Stimulated activated CD4-positive, alpha-beta T cell treated with anti-CD3 and anti-CD28 coated beads, Interleukin-2, amount 100 ng/mL, for 24 hours (primary cell): ENCODE measurements around the gene BCL7A.
"Not testable (repeated sequence)": the region's sequence is repeated elsewhere in the genome, so short reads cannot be mapped to it uniquely, and the experiment has no call there.

ENCODE experiments used
- DNase-seq, 2 donors: peaks; one replicate each; pipeline ENCODE4 v3.0.0-alpha.2; 2020

Gene BCL7A

DNA sequence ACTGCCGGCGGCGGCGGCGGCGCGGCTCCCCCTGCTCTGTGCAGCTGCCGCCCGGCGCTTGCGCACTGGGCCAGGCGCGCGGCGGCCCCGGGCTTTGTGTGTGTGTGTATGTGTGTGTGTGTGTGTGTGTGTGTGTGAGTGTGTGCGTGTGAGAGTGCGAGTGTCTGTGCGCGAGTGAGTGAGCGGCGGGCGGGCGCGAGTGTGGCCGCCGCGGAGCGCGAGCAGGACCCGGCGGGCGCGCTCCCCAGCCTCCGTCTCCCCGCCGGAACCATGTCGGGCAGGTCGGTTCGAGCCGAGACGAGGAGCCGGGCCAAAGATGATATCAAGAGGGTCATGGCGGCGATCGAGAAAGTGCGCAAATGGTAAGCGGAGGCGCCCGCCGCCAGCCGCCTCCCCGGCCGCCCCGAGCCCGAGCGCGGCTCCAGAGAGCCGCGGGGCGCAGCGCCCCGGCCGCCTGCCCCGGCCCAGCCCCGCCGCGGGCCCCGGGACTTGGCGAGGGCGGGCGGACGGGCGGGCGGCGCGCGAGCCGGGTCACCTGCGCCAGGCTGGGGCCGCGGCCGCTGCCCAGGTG is at the start of gene BCL7A:
Gene BCL7A (plus strand): TSS at position 63 of the 571 bp plus-strand sequence. CDS start 208 bp downstream, at position 271.
- peak; percentile 66 to 69 for DNase-seq

DNA sequence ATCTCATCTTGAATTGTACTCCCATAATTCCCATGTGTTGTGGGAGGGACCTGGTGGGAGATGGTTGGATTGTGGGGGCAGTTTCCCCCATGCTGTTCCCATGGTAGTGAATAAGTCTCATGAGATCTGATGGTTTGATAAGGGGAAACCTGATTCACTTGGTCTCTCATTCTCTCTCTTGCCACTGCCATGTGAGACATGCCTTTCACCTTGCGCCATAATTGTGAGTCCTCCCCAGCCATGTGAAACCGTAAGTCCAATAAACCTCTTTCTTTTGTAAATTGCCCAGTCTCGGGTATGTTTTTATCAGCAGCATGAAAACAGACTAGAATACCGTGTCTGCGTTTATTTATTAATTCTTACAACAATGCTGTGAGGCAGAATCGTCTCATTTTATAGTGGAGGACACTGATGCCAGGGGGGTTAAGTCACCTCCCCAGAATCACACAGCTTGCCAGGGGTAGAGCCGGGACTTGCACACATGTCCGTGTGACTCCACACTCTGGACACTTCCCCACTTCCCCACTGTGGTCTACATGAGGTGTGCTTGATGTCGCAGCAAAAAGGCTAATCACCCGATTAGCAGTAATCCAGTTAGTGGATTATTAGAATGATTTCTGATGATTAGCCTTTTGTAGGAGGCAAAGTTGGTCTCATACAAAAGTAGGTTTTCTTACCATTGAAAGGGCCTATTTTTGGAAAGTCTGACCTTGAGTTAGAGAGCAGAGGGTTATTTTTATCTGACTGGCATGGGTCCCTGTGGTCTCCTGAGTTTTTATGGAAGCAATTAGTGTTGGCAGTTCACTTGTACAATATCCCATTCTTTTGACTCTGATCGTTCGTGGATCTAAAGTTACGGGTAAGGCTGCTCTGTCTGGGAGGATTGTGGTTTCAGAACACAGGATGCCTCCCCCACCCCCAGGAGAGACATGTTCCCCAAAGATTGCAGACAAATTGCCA is 47.4 kb upstream of the BCL7A start:
- no peak for DNase-seq

DNA sequence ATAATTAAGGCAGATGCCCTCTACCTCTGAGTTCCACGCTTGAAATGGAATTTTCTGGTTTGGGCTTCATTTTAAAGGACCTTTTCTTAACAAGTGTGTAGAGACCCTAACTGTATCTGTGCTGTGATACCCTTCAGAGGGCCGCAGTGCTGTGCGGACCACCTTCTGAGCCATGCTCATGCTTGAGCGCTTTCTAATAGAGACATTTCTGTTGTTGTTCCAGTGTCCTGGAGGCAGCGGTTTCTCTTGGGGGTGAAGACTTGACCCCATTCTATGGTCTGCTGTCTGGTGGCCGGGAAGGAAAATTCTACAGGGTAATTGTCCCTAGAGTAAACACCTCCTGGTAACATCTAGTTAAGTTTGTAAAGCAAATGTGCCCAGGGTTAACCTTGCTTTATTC is 46.7 kb upstream of the BCL7A start:
- no peak for DNase-seq

DNA sequence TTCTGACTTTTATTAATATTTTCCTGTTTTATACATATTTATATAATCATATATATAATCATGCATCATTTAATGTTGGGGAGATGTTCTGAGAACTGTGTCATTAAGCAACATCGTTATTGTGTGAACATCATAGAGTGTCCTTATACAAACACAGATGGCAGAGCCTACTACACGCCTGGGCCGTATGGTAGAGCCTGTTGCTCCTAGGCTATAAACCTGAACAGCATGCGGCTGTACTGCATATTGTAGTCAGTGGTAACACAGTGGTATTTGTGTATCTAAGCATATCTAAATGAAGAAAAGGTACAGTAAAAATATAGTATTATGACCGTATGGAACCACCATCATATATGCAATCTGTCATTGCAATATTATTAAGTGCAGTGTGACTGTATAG is 44.7 kb upstream of the BCL7A start:
- no peak for DNase-seq

DNA sequence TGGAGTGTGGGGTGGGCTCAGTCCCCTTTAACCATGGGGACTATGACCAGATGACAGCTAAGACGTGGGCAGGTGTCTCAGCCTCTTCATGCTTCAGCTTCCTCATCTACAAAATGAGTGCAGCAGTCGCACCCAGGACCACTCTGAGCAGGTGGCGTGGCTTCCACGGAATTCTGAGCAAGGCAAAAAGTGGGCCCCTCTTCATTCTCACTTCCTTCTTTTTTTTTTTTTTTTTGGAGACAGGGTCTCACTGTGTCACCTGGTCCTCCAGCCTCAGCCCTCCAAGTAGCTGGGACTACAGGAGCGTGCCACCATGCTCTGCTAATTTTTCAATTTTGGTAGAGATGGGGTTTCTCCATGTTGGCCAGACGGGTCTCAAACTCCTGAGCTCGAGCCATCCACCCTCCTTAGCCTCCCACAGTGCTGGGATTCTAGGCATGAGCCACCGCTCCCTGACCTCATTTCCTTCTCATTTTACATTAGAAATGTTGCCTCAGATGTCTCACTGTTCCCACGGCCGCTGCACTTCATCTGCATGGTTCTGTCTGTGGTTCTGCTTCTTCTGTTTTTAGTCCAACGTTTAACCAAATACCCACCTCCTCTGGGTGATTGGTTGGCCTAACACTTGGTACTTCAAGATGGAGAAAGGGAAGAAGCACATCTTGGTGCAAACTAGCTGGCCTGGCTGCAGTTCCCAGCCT is 41.3 kb upstream of the BCL7A start:
- DNase-seq = no peak

DNA sequence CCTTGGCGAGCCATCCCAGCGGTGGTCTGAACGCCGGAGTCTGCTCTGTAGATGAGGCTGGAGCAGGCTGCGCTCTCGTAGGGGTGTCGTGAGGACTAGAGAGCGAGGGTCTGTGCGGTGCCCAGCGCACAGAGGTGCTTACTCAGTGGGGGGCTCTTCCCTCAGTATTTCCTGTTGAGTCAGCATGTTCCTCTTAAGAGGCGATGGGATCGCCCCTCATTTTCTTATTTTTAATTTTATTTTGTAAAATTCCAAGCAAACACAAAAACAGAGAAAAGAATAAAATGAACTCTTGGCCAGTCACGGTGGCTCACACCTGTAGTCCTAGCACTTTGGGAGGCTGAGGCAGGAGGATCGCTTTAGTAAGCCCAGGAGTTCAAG is 40.8 kb upstream of the BCL7A start:
- DNase-seq = no peak

DNA sequence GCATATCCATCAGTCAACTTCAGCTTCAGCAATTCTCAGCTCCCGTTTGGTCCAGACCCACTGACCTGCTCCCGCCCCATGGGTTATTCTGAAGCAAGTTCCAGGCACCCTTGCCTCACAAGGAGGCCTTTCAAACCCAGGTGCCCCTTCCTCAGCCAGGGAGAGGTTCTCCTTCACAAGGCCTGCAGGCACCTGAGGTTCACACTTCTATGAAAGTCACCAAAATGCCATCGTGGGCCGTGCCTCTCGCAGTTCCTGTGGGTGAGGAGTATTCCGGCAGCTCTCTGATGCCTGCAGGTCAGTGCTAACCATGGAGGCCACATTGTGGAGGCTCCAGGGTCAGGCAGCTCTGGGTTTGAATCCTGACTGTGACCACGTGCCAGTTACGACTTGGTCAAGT is 40.2 kb upstream of the BCL7A start:
- no peak for DNase-seq

DNA sequence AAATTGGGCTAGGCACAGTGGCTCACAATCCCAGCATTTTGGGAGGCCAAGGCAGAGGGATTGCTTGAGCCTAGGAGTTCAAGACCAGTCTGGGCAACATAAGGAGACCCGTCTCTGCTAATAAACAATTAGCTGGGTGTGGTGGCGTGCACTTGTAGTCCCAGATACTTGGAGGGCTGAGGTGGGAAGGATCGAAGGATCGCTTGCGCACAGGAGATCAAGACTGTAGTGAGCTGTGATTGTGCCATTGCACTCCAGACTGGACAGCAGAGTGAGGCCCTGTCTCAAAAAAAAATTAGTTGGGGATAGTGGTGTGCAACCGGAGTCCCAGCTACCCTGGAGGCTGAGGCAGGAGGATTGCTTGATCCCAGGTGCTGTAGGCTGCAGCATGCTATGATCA is 38.7 kb upstream of the BCL7A start:
- DNase-seq = no peak

DNA sequence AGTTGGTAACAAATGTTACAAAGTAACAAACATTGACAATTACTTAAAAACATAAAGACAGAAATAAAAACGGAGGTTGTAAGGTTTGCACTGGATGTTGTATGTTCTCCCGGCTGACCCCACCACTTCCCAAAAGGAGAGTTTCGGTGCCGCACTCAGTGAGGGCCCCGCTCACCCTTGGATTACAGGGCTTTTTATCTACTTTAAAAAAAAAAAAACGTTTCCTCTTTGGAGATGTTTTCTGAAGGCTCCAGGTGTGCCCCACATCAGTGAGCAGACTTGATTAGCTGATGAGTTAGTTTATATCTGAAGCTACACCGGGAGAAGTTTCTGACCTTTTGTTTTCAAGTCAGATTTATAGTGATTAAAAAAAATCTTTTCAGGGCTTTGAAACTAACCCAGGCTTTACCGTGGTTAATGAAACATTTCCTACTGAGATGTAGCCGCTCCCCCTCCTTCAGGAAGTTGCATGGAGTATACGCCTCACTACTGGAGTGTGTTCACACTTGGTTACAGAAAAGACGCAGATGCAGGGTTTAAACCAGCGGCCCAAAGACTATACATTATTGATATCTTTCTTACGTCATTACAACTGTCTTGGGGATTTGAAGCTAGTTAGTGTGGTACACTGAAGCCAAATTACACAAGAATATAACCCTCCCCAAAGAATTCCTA is 38.0 kb upstream of the BCL7A start:
- no peak for DNase-seq

DNA sequence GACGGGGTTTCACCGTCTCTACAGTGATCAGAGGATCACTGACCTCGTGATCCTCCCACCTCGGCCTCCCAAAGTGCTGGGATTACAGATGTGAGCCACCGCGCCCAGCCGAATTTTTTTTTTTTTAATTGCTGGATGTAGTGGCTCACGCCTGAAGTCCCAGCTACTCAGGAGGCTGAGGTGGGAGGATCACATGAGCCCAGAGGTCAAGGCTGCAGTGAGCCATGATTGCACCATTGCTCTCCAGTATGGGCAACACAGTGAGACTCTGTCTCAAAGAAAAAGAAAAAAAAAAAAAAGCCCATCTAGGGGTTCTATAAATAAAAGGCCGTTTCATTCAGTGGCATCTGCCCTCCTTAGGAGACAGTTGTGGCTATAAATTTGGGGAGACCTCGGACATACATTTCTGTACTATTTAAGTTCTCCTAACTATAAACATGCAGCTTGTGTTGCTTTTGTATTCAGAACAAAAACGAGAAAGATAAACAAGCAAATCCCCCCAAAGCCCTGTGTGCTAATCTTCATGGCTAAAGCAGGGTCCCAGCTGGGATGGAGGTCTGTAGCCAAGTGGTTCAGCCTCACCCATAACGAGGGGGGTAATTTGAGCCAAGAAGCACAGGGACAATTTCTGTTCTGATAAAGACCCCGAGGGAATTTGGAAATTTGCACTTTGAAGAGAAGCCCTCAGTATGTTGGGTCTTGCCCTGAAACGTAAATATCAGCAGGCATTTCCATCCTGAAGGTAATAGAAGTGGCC is 35.0 kb upstream of the BCL7A start:
- DNase-seq = no peak

DNA sequence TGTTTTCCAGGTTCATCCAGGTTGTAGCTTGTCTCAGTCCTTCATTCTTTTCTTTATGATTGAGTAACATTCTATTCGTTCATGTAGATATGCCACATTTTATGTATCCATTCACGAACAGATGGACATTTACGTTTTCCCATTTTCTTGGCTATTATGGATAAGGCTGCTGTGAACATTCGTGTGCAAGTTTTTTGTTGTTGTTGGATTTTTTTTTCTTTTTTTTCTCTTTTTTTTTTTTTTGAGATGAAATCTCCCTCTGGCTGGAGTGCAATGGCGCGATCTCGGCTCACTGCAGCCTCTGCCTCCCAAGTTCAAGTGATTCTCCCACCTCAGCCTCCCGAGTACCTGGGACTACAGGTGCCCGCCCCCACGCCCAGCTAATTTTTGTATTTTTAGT is 33.2 kb upstream of the BCL7A start:
- not testable (repeated sequence) for DNase-seq

DNA sequence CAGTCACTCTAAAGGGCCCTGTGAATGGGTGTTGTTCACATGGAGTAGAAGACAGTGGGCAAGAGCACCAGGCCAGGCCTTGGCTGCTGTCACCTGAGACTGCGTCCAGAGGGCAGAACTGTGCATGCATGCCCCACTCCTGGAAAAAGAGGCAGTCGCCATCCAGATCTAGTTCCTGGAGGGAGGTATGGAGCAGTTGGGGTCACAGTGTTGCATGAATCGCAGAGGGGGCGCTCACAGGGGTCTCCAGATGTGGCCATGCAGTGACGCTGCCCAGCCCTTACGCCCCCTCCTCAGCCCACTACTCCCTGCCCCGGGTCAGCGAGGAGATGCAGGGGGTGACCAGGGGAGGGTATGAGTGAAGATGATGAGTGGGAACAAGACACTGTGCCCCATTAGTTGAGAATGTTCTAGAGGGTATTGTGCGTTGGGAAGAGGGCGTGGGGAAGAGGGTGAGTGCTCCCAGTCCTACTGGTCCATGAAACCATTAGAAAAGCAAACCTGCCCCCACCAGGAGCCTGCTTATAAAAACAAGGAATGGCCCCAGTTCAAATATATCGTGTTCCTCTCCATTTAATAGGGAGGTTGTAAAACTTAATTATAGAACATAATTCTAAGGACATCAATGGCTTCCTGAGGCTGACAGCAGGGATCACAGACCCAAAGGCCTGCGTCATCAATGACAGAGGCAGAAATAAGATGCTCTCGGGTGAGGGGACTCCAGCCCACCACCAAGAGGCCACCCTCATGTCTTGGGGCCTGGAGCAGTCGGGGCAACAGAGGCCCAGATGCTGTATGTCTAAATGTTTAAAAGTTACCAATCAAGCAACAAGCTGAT is 32.2 kb upstream of the BCL7A start:
- DNase-seq = no peak

DNA sequence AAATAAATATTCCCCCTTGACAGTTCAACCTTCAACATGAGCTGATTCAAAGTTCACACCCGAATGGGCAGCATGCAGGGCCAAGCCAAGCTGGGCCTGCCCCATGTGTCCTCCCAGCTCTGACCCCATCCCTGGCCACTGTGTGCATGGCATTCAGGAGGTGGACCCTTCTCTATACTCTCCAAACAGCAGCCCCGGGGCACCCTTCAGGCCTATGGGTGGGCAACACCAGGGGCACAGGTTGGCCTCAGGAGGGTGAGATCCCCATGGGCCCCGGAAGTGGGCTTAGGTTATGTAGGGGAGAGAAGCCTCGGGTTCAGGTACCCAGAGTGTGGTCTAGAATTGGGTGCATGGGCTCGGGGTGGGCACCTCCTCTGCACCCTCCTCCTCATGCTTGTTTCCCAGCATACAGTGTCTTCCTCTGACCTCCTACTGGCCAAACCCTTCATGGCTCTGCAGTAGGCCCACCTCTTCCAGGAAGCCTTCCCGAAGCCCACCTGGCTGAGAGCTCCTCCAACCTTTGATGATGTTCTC is 31.5 kb upstream of the BCL7A start:
- no peak for DNase-seq

DNA sequence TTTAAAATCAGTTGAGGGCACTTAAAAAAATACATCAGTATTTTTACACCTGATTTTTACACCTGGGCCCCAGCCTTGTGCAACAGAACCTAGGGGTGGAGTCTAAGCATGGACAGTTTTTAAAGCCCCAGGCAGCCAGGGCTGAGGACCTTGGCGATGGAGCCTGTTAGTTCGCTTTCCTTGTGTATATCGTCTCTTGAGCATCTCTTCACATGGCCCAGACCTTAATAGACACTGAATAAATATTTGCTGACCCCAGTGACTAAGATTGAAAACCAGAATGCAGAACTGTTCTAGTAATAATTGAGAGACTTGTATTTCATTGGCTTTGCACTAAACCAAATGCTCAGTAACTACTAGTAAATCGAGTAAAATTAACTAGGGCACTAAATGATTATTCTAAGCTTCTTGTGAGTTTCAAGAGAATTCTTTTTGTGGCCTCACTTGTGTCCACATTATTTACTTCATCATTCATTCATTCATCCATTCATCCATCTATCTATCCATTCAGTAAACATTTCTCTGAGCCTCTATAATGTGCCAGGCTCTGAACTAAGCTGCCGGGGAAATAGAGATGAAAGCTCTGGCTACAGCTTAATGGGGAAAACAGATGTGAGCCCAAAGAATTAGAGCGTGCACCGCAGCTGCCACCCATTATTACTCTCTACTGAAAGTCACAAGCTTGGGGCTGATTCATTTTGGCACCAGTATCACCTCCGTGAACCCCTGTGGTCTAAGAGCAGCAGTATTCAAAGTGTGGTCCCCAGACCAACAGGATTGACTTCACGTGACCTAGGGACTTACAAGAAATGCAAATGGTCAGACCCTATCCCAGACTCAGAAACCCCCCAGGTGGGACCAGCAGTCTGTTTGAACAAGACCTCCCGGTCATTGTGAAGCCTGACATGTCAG is 30.7 kb upstream of the BCL7A start:
- DNase-seq = peak; percentile 24 to 33

DNA sequence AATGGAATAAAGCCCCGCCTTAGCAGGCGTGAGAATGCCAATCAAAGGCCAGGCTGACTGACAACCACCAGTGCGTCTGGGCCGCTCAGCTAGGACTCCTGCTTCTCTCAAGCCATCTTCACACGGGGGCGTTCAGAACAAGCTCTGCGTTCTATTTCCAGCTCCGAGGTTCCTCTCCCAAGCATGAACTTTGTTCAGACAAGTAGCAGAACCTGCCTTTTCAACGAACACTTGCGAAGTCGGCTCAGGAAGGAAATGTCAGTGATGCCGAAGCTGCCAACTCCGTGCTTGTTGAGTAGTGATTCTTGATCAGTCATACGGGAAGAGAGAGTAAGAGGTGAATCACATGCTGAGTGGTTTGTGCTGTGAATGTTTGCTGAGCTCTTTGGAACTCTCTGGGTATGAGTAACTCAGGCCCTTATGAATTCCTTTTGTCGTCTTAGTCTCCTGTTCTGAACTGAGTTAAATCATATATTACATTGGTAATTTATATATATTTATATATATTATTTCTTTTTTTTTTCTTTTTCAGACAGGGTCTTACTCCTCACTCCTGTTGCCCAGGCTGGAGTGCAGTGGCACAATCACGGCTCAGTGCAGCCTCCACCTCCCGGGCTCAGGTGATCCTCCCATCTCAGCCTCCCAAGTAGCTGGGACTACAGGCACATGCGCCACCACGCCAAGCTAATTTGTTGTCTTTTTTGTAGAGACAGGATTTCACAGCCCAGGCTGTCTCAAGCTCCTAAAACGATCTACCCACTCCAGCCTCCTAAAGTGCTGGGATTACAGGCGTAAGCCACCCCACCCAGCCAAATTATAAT is 29.4 kb upstream of the BCL7A start:
- DNase-seq = peak; percentile 62 to 65

DNA sequence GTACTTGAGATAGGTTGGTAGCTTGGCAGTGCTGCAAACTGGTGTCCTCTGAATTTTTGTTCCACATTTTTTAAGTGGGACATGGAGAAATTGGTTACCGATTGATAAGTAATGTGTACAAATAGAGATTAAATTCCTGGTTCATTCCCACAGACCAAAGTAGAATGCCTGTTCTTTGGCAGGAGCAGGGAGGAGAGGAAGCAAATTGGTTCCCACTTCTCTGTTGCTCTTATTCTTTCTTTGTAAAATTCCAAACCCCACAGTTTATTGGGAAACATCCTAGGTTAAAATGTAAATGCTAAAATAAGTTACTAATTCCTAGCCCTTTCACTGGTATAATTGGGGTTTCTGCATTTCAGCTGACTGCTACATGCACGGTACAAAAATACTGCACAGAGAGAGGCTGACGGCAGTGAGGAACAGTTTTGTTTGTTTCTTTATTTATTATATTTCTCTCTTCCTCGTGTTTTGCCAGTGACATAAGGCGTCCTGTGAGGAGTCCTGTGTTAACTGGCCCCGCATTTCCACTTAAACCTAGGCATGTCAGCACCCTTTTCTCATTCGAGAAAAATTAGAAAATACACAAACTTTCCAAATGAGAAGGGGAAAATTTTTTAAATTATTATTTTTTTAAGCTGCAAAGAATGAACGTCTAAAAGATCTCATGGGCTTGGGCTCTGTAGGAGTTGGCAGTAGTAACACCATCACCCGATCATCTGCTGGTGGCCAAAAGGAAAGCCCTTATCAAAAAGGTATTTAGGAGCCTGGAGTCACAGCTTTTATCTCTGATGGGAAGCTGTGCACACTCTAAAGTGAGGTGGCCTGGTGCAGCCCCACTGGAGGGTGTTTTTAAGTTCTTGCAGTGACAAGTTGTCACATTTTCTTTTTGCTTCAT is 25.4 kb upstream of the BCL7A start:
- no peak for DNase-seq

DNA sequence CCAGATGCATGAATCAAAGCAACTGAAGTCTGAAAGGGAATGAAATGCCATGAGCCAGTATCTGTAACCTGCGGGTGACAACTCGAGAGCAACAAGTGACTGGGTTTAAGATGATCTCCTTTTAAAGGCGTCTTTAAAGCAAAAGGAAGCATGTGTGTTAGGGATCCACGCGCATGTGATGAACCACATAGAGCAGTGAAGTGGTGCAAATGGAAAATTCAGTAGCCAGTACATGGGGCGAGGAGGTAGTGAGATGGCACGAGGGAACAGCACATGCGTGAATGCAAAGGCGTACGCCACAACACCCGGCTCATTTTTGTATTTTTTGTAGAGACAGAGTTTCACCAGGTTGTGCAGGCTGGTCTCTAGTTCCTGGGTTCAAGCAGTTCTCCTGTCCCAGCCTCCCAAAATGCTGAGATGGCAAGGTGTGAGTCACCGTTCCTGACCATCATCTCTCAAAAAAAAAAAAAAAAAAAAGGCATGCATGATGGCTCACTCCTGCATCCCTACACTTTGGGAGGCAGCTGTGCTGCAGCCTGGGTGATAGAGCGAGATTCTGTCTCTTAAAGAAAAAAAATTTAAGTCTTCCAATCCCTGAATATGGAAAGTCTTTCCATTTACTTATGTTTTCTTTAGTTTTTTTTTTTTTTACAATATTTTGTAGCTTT is 24.6 kb upstream of the BCL7A start:
- no peak for DNase-seq
